Measurements from ENCODE around the gene TEX55.
"Not testable (repeated sequence)": the region's sequence is repeated elsewhere in the genome, so short reads cannot be mapped to it uniquely, and the experiment has no call there.

Gene TEX55

GRCh38 chr3:119145500-119146167, at the start of gene TEX55:
Gene TEX55 (plus strand): TSS chr3:119146165. CDS start chr3:119146190, 25 bp downstream.
- DNase-seq: no peak

DNA sequence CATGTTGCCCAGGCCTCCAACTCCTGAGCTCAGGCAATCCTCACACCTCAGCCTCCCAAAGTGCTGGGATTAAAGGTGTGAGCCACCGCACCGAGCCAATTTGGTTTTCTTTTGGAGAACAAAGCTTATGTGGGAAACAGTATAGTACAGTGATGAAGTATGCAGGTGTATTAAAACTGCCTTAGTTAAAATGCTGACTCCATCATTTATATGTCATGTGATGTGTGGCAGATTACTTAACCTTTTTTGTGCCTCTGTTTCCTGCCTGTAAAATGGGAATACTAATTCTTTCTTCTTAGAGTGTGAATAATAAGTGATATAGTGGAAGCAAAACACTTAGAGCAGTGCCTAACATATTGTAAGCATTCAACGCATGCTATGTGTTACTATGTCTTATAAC, 48.0 kb upstream of the TEX55 start:
- no peak for DNase-seq

GRCh38 chr3:119098619-119099222, 47.2 kb upstream of the TEX55 start:
- DNase-seq: no peak

DNA sequence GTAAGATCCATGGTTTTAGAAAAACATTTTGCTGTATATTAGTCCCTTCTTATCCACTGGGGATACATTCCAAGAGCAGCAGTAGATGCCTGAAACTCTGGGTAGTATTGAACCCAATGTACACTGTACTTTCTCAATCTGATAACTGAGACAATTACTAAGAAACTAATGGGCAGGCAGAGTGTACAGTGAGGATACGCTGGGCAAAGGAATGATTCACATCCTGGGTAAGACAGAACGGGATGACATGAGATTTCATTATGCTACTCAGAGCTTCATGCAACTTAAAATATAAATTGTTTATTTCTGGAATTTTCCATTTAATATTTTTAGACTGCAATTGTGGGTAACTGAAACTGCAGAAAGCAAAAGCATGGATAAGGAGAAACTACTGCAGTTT, 46.2 kb upstream of the TEX55 start:
- DNase-seq: no peak

GRCh38 chr3:119104031-119104430, 41.9 kb upstream of the TEX55 start:
- no peak for DNase-seq

GRCh38 chr3:119118330-119118729, 27.6 kb upstream of the TEX55 start:
- not testable (repeated sequence) for DNase-seq

- no peak for DNase-seq
These were observed 25.5 kb upstream of the TEX55 start for GRCh38 chr3:119120480-119120879.

GRCh38 chr3:119122350-119122749, 23.6 kb upstream of the TEX55 start:
- DNase-seq: no peak

- DNase-seq: no peak
These were observed 20.6 kb upstream of the TEX55 start for GRCh38 chr3:119125342-119125741.

- no peak for DNase-seq
These were observed 20.0 kb upstream of the TEX55 start for GRCh38 chr3:119125742-119126504.

GRCh38 chr3:119130291-119130690, 15.7 kb upstream of the TEX55 start:
- DNase-seq: not testable (repeated sequence)

DNA sequence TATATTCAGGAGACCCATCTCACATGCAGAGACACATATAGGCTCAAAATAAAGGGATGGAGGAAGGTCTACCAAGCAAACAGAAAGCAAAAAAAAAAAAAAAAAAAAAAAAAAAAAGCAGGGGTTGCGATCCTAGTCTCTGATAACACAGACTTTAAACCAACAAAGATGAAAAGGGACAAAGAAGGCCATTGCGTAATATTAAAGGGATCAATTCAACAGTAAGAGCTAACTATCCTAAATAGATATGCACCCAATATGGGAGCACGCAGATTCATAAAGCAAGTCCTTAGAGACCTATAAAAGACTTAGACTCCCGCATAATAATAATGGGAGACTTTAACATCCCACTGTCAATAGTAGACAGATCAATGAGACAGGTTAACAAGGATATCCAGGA, 13.7 kb upstream of the TEX55 start:
- DNase-seq: not testable (repeated sequence)

- DNase-seq: not testable (repeated sequence)
These were observed 6.6 kb upstream of the TEX55 start for GRCh38 chr3:119139360-119139759.

DNA sequence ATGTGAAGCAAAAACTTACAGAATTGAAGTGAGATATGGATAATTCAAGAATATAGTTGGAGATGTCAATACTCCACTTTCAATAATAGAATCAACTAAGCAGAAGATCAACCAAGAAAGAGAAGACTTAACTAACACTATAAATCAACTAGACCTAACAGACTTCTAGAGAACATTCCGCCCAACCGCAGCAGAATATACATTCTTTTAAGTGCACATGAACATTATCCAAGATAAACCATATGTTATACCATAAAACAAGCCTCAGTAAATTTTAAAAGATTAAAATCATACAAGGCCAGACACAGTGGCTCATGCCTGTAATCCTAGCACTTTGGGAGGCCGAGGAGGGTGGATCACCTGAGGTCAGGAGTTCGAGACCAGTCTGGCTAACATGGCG, 5.5 kb upstream of the TEX55 start:
- no peak for DNase-seq

- DNase-seq: no peak
These were observed 851 bp upstream of the TEX55 start for GRCh38 chr3:119145128-119145499.

GRCh38 chr3:119146578-119147375, 812 bp downstream of the TEX55 start:
- DNase-seq: no peak

- no peak for DNase-seq
These were observed 1.5 kb downstream of the TEX55 start for GRCh38 chr3:119147494-119147893.

DNA sequence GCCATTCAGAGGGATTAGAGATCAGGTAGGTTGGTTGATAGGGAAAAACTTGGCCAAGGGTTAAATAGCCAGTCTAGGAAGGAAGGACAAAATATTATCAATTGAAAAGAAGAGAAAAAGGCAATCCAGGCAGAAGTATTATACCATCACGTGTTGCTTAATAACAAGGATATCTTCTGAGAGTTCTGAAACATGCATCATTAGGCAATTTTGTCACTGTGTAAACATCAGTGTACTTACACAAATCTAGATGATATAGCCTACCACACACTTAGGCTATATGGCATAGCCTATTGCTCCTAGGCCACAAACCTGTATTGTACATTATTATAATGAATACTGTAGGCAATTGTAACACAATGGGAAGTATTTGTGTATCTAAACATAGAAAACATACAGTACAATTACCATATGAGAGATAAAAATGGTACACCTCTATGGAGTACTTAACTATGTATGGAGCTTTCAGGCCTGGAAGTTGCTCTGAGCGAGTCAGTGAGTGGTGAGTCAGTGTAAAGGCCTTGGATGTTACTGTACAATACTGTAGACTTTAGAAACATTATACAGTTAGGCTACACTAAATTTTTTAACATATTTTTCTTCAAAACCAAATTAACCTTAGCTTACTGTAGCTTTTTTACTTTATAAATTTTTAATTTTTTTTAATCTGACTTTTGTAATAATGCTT, 2.7 kb downstream of the TEX55 start:
- no peak for DNase-seq

DNA sequence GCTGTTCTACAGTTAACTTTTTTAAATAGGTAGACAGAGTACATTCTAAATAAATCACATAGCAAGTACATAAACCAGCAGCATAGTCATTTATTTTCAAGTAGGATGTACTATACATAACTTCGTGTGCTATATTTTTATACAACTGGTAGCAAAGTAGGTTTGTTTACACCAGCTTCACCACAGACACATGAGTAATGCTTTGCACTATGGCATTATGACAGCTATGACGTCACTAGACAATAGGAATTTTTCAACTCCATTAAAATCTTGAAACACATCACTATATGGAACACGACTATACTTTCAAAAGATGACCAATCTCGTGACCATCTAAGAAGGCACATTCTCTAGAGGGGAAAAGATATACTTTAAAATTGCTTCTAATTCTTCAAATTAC, 3.5 kb downstream of the TEX55 start:
- no peak for DNase-seq

GRCh38 chr3:119156868-119157267, 10.9 kb downstream of the TEX55 start:
- no peak for DNase-seq

DNA sequence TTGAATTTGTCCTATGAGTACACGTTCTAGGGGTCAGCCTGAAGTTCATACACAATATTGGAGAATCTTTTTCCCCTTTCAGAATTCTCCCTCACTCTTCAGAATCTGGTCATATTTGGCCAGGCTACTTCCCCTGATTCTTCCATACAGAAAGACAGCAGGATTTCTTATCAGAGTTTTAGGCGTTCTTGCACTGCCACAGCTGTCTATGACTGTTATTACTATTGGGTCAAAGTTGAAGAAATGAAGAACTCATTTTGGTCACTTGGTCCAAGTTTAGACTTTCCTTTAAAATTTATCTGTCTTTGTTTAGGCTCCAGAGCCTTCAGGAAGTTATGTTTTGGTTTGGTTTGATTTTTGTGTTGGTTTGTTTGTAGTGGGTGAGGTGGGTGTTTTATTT, 12.0 kb downstream of the TEX55 start:
- DNase-seq: no peak

DNA sequence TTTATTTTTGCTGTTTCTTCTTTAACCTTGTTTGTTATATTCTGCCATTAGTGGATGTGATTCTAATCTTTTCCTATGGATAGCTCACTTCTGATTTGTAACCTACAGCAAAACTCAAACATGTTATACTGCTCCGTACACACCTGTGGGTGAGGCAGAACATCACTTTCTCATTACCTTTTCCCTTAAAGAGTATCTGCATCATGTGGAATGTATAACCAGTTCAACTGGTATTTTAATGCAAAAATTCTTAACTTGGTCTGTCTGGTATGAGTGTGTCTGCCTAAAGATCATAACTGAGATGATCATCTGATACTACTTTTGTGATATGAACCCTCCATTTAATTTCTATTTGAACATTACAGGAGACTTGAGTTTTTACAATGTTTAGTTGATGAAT, 14.4 kb downstream of the TEX55 start:
- DNase-seq: no peak

GRCh38 chr3:119160815-119161214, 14.8 kb downstream of the TEX55 start:
- DNase-seq: no peak

Data from GF-D8 (cell line).